Measurements from ENCODE around the gene ACTN1. TPM values are rescaled to one million over a fixed set of nuclear protein-coding genes. Genes with fewer than 3 reads are reported as not detected.

Gene ACTN1
- total RNA-seq, 2 experiments from 2014 or later: 79.7 to 80.6 TPM

- CTCF ChIA-PET: interaction anchor here (1.4 kb wide), 1 partner anchor 95 kb away, joined by 5 read pairs; no protein-coding TSS in a partner anchor
- peaks cover 5% of the 10 kb centered on the region for H3K4me1 Mint-ChIP-seq (ENCODE audit: low read depth)
- H3K27me3 Mint-ChIP-seq (ENCODE audit: low read depth): no peaks in the 10 kb centered on the region
- DNase-seq: no peak
- intact Hi-C loops (cut with micrococcal nuclease): no loop called here
- no peaks in the 10 kb centered on the region for H3K36me3 Mint-ChIP-seq (ENCODE audit: low read depth)
- H3K27ac Mint-ChIP-seq: no peak overlapping the region
- no peak overlapping the region for H3K4me3 Mint-ChIP-seq
- no peaks in the 10 kb centered on the region for H3K9me3 Mint-ChIP-seq
These were observed 26.5 kb upstream of the ACTN1 start for GRCh38 chr14:69005432-69006148.

DNA sequence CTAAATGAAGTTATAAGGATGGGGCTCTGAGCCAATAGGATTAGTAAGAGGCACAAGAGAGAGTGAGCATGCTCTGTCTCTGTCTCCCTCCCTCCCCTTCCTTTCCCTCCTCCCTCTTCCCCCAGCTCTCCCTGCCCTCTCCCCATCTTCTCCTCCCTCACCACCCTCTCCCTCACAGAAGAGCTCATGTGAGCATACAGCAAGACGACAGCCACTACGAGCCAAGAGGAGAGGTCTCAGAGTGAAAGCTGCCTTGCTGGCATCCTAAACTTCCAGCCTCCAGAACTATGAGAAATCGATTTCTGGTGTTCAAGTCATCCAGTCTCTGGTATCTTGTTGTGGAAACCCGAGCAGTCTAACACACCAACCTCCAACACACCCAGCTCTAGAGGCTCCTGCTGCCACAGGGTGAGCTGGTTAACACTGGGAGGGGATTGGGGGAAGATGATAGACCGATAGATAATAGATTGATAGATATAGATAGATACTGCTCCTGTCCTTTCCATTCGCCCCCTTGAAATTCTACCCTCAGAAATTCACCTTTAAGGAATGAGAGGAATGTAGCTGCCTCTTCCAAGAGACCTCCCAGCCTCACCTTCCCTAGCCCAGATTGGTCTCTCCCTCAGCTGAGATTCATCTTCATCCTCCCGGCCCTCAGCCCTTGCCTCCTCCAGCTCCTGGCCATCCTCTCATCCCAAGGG, 25.8 kb upstream of the ACTN1 start:
- H3K27me3 Mint-ChIP-seq (ENCODE audit: low read depth): no peaks in the 10 kb centered on the region
- peaks cover 3% of the 10 kb centered on the region for H3K4me1 Mint-ChIP-seq (ENCODE audit: low read depth)
- CTCF ChIA-PET: interaction anchor here (1.1 to 1.4 kb wide), 2 partner anchors 94 kb away, joined by 5 read pairs; no protein-coding TSS in a partner anchor
- no peaks in the 10 kb centered on the region for H3K9me3 Mint-ChIP-seq
- H3K27ac Mint-ChIP-seq: no peak overlapping the region
- no peak for DNase-seq
- no peak overlapping the region for H3K4me3 Mint-ChIP-seq
- intact Hi-C loops (cut with micrococcal nuclease): no loop called here
- H3K36me3 Mint-ChIP-seq (ENCODE audit: low read depth): no peaks in the 10 kb centered on the region

GRCh38 chr14:69003626-69004025, 24.5 kb upstream of the ACTN1 start:
- H3K4me3 Mint-ChIP-seq: no peak overlapping the region
- intact Hi-C loops (cut with micrococcal nuclease): no loop called here
- H3K4me1 Mint-ChIP-seq (ENCODE audit: low read depth): peaks cover 3% of the 10 kb centered on the region
- H3K36me3 Mint-ChIP-seq (ENCODE audit: low read depth): no peaks in the 10 kb centered on the region
- no peaks in the 10 kb centered on the region for H3K9me3 Mint-ChIP-seq
- H3K27me3 Mint-ChIP-seq (ENCODE audit: low read depth): no peaks in the 10 kb centered on the region
- DNase-seq: no peak
- H3K27ac Mint-ChIP-seq: no peak overlapping the region
- CTCF ChIA-PET: interaction anchor here (1.0 to 1.1 kb wide), 2 partner anchors 16 to 92 kb away, joined by 5 read pairs; no protein-coding TSS in a partner anchor

DNA sequence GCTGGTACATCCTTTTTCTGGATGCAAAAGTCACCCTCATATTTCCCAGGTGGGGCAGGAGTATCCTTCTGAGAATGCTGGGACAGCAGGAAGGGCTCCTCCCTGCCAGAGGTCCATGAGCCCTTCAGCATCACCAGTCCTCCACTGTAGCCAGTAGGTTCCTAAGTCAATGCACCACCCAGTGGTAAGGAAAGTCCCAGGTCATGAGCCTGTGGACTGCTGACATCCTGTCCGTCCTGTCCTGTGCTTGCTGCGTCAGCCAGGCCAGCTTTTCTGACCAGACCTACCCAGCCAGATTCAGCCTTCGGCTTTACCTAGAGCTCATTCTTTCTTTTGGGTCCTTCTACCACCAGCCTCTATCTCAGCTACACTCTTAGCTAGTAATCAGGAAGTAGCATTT, 23.0 kb upstream of the ACTN1 start:
- H3K4me3 Mint-ChIP-seq: no peak overlapping the region
- intact Hi-C loops (cut with micrococcal nuclease): loop anchor here (1.0 kb wide), 1 partner anchor 91 kb away; no protein-coding TSS in a partner anchor
- DNase-seq: peak; percentile 29
- CTCF ChIA-PET: interaction anchor here (0.9 to 3.8 kb wide), 6 partner anchors 11 to 158 kb away, joined by 3 to 23 read pairs (median 4); no protein-coding TSS in a partner anchor
- H3K9me3 Mint-ChIP-seq: no peaks in the 10 kb centered on the region
- no peaks in the 10 kb centered on the region for H3K27me3 Mint-ChIP-seq (ENCODE audit: low read depth)
- peaks cover 3% of the 10 kb centered on the region for H3K4me1 Mint-ChIP-seq (ENCODE audit: low read depth)
- H3K36me3 Mint-ChIP-seq (ENCODE audit: low read depth): no peaks in the 10 kb centered on the region
- H3K27ac Mint-ChIP-seq: no peak overlapping the region

- Mint-ChIP-seq H3K36me3 (ENCODE audit: low read depth) (no peaks in the 10 kb centered on the region), H3K9me3 (no peaks in the 10 kb centered on the region), H3K27ac (no peak overlapping the region), H3K4me3 (no peak overlapping the region), H3K27me3 (ENCODE audit: low read depth) (no peaks in the 10 kb centered on the region), H3K4me1 (ENCODE audit: low read depth) (peaks cover 3% of the 10 kb centered on the region)
- CTCF ChIA-PET: interaction anchor here (0.6 to 3.8 kb wide), 3 partner anchors 89 to 540 kb away, joined by 3 to 23 read pairs (median 4); no protein-coding TSS in a partner anchor
- DNase-seq: no peak
- intact Hi-C loops (cut with micrococcal nuclease): no loop called here
These were observed 22.3 kb upstream of the ACTN1 start for GRCh38 chr14:69001375-69001774.

- CTCF ChIA-PET: no interaction called here
- H3K4me3 Mint-ChIP-seq: no peak overlapping the region
- peaks cover 5% of the 10 kb centered on the region for H3K9me3 Mint-ChIP-seq
- no peaks in the 10 kb centered on the region for H3K36me3 Mint-ChIP-seq (ENCODE audit: low read depth)
- intact Hi-C loops (cut with micrococcal nuclease): no loop called here
- no peaks in the 10 kb centered on the region for H3K27me3 Mint-ChIP-seq (ENCODE audit: low read depth)
- no peak for DNase-seq
- no peak overlapping the region for H3K27ac Mint-ChIP-seq
- H3K4me1 Mint-ChIP-seq (ENCODE audit: low read depth): peaks cover 9% of the 10 kb centered on the region
These were observed 19.0 kb upstream of the ACTN1 start for GRCh38 chr14:68998062-68998461.

DNA sequence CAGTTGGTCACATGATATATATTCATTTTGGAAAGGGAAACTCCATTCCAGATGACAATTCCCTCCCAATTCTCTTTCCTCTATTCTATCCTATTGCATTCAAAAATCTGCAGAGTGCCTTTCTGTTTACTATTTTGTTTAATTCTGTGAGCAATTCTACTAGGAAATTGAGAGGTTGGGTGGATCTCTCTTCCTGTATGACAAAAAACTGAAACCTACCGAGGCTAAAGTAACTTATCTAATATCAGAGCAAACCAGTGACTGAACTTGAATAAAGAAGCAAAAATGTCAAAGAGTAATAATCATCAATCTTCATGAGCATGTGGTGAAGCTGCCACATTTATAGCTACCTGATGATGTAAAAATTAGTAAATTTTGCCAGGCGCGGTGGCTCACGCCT, 16.6 kb upstream of the ACTN1 start:
- Mint-ChIP-seq H3K27ac (no peak overlapping the region), H3K4me3 (no peak overlapping the region), H3K36me3 (ENCODE audit: low read depth) (no peaks in the 10 kb centered on the region), H3K9me3 (peaks cover 5% of the 10 kb centered on the region), H3K4me1 (ENCODE audit: low read depth) (peaks cover 9% of the 10 kb centered on the region), H3K27me3 (ENCODE audit: low read depth) (no peaks in the 10 kb centered on the region)
- CTCF ChIA-PET: no interaction called here
- intact Hi-C loops (cut with micrococcal nuclease): no loop called here
- DNase-seq: no peak

DNA sequence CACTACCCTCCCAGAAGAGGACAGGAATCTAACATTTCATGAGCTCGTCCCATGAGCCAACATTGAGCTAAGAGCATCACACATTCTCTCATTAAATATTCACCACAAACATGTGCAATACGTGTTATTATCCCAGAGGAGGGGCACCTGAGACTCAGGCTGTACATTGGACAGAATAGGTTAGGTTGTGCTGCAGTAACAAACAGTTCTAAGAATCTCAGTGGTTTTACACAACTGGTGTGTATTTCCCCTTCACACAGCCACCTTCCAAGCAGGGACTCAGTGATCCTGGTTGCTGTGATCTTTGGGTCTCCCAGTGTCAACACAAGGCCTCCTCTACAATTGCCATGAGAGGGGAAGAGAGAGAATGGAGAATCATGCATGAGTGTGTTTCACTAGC, 15.0 kb upstream of the ACTN1 start:
- H3K4me1 Mint-ChIP-seq (ENCODE audit: low read depth): peaks cover 9% of the 10 kb centered on the region
- intact Hi-C loops (cut with micrococcal nuclease): no loop called here
- H3K4me3 Mint-ChIP-seq: no peak overlapping the region
- H3K36me3 Mint-ChIP-seq (ENCODE audit: low read depth): no peaks in the 10 kb centered on the region
- H3K27ac Mint-ChIP-seq: no peak overlapping the region
- H3K9me3 Mint-ChIP-seq: peaks cover 5% of the 10 kb centered on the region
- CTCF ChIA-PET: no interaction called here
- DNase-seq: no peak
- H3K27me3 Mint-ChIP-seq (ENCODE audit: low read depth): no peaks in the 10 kb centered on the region

- H3K9me3 Mint-ChIP-seq: no peaks in the 10 kb centered on the region
- peaks cover 18% of the 10 kb centered on the region for H3K4me1 Mint-ChIP-seq (ENCODE audit: low read depth)
- CTCF ChIA-PET: interaction anchor here (0.7 to 3.3 kb wide), 4 partner anchors 16 to 76 kb away, joined by 5 to 15 read pairs (median 6); no protein-coding TSS in a partner anchor
- H3K36me3 Mint-ChIP-seq (ENCODE audit: low read depth): no peaks in the 10 kb centered on the region
- intact Hi-C loops (cut with micrococcal nuclease): loop anchor here (1.0 to 10.0 kb wide), 3 partner anchors 8 to 207 kb away; partner anchors contain the start of genes ACTN1 and EXD2
- no peak overlapping the region for H3K27ac Mint-ChIP-seq
- H3K4me3 Mint-ChIP-seq: no peak overlapping the region
- no peak for DNase-seq
- H3K27me3 Mint-ChIP-seq (ENCODE audit: low read depth): no peaks in the 10 kb centered on the region
These were observed 8.5 kb upstream of the ACTN1 start for GRCh38 chr14:68987653-68988036.

- intact Hi-C loops (cut with micrococcal nuclease): loop anchor here (1.0 to 10.0 kb wide), 3 partner anchors 8 to 208 kb away; partner anchors contain the start of genes ACTN1 and EXD2
- Mint-ChIP-seq H3K36me3 (ENCODE audit: low read depth) (no peaks in the 10 kb centered on the region), H3K9me3 (no peaks in the 10 kb centered on the region), H3K27me3 (ENCODE audit: low read depth) (no peaks in the 10 kb centered on the region), H3K27ac (peak overlapping the region; percentile 9), H3K4me1 (ENCODE audit: low read depth) (peaks cover 18% of the 10 kb centered on the region), H3K4me3 (no peak overlapping the region)
- CTCF ChIA-PET: interaction anchor here (1.1 to 3.3 kb wide), 7 partner anchors 17 to 120 kb away, joined by 3 to 15 read pairs (median 5); no protein-coding TSS in a partner anchor
- DNase-seq: peak; percentile 72
These were observed 8.0 kb upstream of the ACTN1 start for GRCh38 chr14:68986926-68987652.

DNA sequence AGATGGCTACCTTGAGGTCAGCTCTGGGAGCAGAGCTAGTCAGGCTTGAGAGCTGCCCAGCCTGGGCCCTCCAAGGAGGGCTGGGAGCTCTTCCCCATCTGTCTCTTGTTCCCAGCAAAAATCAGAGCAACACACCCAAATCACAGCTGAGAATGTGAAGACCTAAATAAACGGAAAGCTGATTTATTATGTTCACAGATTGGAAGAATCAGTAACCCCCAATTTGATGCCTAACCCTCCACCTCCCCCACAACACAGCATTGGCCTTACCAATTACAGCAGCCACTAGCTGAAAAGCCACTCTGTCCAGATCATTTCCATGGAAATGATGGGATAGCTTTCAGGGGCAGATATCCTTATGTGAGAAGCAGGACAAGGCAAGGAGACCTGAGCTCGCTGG, 7.1 kb upstream of the ACTN1 start:
- no peaks in the 10 kb centered on the region for H3K36me3 Mint-ChIP-seq (ENCODE audit: low read depth)
- H3K27ac Mint-ChIP-seq: no peak overlapping the region
- intact Hi-C loops (cut with micrococcal nuclease): loop anchor here (10.0 kb wide), 1 partner anchor 209 kb away; the partner anchor contains the start of gene EXD2

DNA sequence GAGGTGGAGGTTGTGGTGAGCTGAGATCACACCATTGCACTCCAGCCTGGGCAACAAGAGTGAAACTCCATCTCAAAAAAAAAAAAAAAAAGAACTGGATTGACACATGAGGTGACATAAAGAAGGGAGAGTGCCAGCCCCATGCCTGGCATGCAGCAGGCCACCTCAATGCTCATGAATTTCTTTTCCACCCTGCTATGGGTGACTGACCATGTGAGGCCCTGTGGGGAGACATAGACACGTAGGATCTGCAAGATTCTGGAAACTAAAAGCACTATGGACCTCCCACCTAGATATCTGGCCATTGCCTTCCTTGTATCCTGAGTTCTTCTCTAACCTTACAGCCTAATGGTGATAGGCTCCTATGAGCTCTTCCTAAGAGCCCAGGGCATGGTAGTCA, 5.6 kb upstream of the ACTN1 start:
- intact Hi-C loops (cut with micrococcal nuclease): loop anchor here (10.0 kb wide), 1 partner anchor 210 kb away; the partner anchor contains the start of gene EXD2
- DNase-seq: no peak
- Mint-ChIP-seq H3K4me1 (ENCODE audit: low read depth) (peaks cover 21% of the 10 kb centered on the region), H3K27ac (no peak overlapping the region), H3K4me3 (no peak overlapping the region), H3K27me3 (ENCODE audit: low read depth) (no peaks in the 10 kb centered on the region), H3K9me3 (no peaks in the 10 kb centered on the region), H3K36me3 (ENCODE audit: low read depth) (no peaks in the 10 kb centered on the region)
- CTCF ChIA-PET: interaction anchor here (0.8 to 3.3 kb wide), 3 partner anchors 30 to 123 kb away, joined by 4 to 15 read pairs (median 8); no protein-coding TSS in a partner anchor

More for the DNA sequence above, 7.1 kb upstream of the ACTN1 start:
- Mint-ChIP-seq H3K4me3 (no peak overlapping the region), H3K27me3 (ENCODE audit: low read depth) (no peaks in the 10 kb centered on the region), H3K4me1 (ENCODE audit: low read depth) (peaks cover 18% of the 10 kb centered on the region), H3K9me3 (no peaks in the 10 kb centered on the region)
- DNase-seq: no peak
- CTCF ChIA-PET: interaction anchor here (0.7 to 3.3 kb wide), 7 partner anchors 29 to 121 kb away, joined by 3 to 15 read pairs (median 5); no protein-coding TSS in a partner anchor
